DMS53 treated with DMSO at 0.1 percent for 48 hours (cell line): ENCODE measurements around the gene MLXIP.
"Not testable (repeated sequence)": the region's sequence is repeated elsewhere in the genome, so short reads cannot be mapped to it uniquely, and the experiment has no call there.

Experiments
- DNase-seq: peaks from one replicate; lab custom pipeline; 2025; ENCODE audit not compliant: unreplicated experiment; lab: John Stamatoyannopoulos, UW

The MLXIP gene, protein sequence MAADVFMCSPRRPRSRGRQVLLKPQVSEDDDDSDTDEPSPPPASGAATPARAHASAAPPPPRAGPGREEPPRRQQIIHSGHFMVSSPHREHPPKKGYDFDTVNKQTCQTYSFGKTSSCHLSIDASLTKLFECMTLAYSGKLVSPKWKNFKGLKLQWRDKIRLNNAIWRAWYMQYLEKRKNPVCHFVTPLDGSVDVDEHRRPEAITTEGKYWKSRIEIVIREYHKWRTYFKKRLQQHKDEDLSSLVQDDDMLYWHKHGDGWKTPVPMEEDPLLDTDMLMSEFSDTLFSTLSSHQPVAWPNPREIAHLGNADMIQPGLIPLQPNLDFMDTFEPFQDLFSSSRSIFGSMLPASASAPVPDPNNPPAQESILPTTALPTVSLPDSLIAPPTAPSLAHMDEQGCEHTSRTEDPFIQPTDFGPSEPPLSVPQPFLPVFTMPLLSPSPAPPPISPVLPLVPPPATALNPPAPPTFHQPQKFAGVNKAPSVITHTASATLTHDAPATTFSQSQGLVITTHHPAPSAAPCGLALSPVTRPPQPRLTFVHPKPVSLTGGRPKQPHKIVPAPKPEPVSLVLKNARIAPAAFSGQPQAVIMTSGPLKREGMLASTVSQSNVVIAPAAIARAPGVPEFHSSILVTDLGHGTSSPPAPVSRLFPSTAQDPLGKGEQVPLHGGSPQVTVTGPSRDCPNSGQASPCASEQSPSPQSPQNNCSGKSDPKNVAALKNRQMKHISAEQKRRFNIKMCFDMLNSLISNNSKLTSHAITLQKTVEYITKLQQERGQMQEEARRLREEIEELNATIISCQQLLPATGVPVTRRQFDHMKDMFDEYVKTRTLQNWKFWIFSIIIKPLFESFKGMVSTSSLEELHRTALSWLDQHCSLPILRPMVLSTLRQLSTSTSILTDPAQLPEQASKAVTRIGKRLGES

DNA sequence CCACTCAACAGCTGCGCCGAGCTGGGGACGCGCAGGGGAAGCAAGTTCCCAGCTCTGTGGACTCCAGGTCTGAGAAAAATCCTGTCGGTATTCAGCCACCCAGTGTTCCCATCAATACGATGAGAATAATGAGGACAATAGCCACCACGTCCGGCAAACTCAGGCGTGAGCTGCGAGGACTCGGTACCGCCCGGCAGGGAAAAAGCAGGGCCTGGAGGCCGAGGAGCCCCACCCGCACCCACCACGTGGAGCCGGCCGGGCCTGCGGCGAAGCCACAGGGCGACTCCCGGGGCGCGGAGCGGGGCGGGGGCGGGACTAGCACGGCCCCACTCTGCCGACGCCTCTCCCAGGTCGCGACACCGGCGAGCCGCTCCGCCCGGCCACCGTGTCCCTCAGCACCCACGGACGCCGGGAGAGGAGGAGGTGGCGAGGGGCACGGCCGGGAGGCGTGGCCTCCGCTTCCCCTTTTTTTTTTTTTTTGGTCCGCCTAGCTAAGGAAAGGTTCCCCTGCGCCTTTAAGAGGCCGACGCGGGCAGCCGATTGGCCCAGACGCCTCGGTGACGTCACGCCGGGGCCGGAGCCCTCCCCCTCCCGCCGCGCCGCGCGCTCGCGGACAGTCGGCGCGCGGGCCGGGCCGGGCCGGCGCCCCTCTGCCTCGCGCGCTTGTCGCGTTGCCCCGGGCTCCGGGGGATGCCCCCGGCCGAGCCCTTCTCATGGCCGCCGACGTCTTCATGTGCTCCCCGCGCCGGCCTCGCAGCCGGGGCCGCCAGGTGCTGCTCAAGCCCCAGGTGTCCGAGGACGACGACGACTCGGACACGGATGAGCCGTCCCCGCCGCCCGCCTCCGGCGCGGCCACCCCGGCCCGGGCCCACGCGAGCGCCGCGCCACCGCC is at the start of gene MLXIP:
Gene MLXIP (plus strand): TSS at position 616 of the 892 bp plus-strand sequence. CDS start 98 bp downstream, at position 714.
- DNase-seq, result peak; percentile 84

DNA sequence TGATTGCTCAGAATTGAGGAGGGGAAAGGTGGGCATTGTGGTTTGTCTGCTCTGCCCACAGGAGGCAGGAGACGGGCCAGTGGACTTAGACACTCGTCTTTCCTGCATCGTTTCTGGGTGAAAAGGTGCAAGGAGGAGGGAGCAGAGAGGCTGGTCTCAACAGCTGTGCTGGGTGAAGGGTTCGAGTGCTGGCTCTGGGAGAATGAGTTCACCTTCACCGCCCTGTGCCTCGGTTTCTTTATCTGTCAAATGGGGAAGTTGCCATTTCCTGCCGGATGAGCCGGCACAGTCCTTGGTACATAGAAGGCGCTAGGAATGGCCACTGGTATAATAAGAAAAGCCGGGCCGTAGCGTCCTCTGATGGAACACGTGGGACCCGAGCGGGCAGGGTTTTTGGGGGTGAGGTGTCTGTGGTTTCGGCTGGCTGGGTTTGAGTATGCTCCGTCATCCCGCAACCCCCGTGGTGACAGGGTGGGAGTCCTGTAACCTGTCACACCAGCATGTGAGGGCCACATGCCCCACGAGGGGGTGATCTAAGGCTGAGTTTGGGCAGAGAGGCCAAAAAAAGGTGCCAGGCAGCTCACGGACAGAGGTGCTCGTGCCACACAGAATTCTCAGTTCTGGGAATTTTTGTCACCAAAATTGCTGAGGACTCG is 49.5 kb upstream of the MLXIP start:
- no peak for DNase-seq

GRCh38 chr12:122029620-122030423 is 48.7 kb upstream of the MLXIP start:
- DNase-seq, result no peak

- DNase-seq, result no peak
These were observed 48.0 kb upstream of the MLXIP start for GRCh38 chr12:122030424-122031035.

DNA sequence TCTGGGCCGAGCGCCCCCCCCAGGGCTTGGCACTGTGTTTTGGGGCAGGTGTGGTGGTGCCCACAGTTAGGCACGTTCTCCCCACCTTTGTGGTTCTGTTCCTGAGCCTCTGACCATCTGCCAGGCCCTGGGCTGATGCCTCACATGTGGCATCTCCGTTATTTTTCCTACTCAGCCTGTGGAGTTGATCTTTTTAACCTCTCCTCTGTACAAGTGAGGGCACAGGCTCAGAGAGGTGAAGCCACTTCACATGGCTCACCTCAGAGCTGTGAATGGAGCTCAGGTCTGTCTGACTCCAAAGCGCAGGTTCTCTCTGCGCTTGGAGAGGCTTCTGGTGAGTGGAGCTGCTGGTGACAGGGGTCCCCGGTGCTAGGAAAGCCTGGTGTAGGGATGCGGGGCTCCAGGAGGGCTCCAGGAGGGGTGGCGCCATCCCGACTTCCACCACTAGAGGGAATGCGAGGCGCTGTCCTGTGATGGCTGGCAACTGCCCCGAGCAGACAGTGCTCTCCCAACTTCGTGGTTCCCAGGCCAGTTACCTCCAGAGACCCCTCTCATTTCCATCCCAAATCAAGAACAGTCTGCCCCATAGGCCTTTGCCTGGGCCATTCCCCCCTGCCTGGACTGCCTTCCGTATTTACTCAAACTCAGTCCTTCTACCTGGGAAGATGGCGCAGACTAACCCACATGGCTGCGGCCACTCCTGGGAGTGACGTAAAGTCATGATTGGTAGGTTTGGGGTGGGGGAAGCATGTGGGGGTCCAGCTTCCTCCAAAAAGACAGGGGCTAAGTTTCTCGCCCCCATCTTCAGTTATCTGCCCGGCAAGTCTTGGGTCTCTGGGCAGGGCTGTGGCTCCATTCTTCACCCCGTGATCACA is 47.0 kb upstream of the MLXIP start:
- DNase-seq, result no peak

DNA sequence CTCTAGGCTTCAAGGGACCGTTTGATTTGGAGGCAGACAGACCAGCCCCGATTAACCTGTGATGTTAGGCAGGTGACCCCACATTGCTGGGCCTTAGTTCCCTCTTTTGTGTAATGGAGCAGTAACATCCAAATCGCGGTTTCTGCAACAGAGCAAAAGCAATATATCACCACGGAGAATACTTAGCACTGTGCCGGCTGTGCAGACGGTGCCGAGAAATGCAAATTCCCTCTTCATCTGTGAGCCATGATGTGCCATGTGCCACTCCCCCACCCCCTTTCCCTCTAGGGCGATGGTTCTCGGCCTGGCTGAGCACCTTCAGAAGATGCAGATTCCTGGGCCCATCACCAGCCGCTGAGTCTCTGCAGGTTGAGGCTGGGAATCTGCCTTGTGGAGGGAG is 46.0 kb upstream of the MLXIP start:
- DNase-seq, result no peak

GRCh38 chr12:122035292-122035691 is 43.3 kb upstream of the MLXIP start:
- DNase-seq, result no peak

- no peak for DNase-seq
These were observed 42.4 kb upstream of the MLXIP start for GRCh38 chr12:122036153-122036552.

DNA sequence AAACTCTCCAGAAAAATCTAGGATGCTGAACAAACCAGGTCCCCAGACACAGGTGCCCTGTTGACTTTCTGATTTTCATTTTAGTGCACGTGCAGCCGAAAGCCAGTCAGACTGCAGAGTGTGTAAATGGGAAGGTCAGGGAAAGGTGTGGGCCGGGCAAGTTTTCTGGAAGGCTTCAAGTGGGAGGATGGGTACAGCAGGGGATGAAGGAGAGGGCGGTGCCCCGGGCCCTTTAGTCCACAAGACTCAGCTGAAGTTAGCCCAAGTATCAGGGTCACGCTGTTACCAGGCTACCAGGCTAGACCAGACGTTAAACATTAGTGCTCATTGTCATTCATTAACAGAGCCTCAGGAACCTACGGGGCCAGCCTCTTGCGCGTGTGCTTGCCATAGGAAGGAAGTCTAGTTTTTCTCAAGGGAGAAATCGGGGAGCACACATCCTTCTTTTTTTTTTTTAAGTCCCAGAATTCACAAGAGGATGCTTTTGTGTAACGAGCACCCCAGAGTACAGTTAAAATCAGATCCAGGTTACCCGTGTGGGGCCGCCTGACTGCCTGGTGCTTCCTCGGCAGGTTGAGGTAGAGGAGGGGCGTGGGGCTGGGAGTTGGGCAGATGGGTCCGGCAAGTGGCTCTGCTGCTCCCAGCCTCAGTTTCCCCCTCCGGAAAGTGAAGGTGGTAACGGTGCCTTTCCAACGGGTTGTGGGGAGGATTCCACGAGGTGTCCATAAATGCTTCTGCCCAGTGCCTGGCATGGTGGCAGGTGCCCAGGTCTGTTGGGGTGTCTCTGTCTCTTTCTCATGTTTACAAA is 37.8 kb upstream of the MLXIP start:
- DNase-seq, result no peak

GRCh38 chr12:122041458-122041857 is 37.1 kb upstream of the MLXIP start:
- not testable (repeated sequence) for DNase-seq

DNA sequence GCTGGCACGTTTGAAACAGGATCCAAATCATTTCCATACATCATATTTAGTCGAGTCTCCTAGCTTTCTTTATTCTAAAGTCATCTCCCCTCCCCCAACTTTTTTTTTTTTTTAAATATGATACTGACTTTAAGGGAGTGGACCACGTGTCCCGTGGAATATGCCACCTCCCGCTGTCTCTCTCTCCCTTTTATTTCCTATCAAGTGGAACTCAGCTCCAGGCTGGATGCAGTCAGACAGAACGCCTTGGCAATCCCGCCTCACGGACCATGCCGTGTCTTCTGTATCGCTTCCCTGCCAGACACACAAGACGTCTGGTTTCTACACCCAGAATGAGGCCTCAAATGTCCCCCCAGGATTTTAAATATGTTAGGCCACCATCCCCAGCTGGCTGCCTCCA is 35.6 kb upstream of the MLXIP start:
- no peak for DNase-seq

DNA sequence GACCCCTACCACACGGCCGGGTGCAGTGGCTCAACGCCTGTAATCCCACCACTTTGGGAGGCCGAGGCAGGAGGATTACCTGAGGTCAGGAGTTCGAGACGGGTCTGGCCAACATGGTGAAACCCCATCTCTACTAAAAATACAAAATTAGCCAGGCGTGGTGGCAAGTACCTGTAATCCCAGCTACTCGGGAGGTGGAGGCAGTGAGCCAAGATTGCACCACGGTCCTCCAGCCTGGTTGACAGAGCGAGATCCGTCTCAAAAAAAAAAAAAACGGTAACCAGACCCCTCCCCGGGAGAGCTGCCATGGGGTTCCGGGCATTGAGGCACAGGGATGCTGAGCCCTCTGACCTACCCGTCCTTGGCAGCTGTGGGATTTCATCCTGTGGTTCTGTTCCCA is 35.1 kb upstream of the MLXIP start:
- no peak for DNase-seq

- no peak for DNase-seq
These were observed 33.3 kb upstream of the MLXIP start for GRCh38 chr12:122045262-122045661.

GRCh38 chr12:122046145-122046544 is 32.4 kb upstream of the MLXIP start:
- DNase-seq, result no peak

GRCh38 chr12:122048151-122048550 is 30.4 kb upstream of the MLXIP start:
- DNase-seq, result no peak

- DNase-seq, result no peak
These were observed 28.7 kb upstream of the MLXIP start for GRCh38 chr12:122049827-122050226.

DNA sequence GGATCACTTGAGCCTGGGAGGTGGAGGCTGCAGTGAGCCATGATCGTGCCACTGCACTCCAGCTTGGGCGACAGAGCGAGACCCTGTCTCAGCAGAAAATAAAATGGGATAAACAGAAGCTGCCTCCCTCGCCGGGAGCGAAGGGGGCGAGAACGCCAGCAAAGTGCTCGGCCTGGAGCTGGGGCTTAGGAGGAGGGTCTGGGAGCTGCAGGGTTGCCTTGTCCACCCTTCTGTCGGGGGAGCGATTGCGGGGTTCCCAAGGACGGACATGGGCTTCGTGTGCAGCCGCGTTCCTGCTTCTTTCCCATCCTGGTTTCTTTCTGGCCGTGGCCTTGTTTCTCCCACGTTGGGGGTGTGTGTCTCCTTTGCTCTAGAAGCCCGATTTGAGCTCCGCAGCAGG is 27.9 kb upstream of the MLXIP start:
- DNase-seq, result no peak
